Lung microvascular endothelial cell (primary cell): Measurements from ENCODE around the gene IQGAP3. TPM values are rescaled to one million over a fixed set of nuclear protein-coding genes. Genes with fewer than 3 reads are reported as not detected.

Experiments used
- DNase-seq, 2 donors: peaks; one replicate each; pipeline versions ENCODE4 v3.0.0 to v3.0.0-alpha.2; 2010; ENCODE audit warnings: low read depth in 2 of 2
- total RNA-seq: library from RNA; depleted of rRNA; stranded (reverse); fragments of >200 nt; gene quantifications from 2 replicates; pipeline ENCODE4 v1.2.1, GENCODE V29; 2014

IQGAP3 gene
- total RNA-seq, 1 donor from 2014 or later: 3.0 TPM

DNA sequence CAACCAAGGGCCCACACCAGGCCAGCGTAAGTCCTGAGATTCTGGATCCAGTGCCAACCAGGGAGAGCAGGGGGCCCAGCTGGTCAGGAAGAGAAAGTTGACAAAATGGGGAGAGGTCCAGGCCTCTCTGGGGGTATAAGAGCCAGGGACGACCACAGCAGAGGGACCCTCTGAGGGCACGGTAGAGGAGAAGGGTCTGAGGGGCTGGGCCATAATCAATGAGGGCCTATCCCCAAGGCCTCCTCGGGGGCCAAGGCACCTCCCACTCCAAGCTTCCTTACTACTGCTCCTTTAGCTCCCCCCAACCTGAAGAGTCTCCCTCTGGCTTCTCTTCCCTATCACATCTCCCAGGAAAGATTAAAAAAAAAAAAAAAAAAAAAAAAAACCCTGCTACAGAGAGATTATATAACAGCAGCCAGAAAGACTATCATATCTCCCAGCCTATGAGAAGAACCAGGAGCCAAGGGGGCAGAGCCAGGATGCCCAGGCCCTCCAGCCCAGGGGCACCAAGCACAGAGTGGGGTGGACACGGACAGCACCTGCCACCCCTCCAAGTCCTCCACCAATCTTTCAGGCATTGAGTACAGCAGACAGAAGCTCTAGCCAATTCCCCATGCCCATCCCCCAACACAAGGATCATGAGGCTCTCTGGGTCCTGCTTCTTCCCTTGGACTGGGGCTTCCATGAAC, 74.5 kb downstream of the IQGAP3 start:
- DNase-seq: no peak

DNA sequence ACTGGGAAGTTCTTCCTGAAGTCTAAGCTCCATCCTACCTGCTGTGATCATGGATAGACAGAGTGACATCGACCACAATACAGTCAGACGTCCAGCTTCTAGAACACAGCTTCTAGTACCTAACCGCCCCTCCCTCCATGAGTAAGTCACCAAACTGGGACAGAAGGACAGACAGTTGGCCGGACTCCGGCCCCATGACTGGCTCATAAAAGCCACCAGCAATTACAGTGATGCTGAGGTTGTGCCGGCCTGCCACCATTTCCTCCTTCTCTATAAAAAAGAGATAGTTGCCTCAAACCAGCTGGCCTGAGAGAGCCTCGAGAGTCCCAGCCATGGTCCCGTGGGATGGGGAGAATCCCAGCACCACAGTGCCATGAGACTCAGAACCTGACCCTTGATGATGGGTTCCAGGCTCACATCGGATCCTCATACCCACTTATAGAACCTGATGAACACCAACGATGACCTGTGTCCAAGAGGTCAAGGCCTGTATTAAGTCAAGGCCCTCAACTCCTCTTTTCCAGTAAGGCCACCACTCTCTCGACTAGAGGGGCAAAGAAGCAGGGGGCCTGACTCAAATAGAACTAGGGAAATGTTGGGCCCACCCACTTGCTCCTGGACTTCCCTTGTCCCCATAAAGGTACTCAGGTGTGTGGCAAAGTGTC, 75.2 kb downstream of the IQGAP3 start:
- no peak for DNase-seq

DNA sequence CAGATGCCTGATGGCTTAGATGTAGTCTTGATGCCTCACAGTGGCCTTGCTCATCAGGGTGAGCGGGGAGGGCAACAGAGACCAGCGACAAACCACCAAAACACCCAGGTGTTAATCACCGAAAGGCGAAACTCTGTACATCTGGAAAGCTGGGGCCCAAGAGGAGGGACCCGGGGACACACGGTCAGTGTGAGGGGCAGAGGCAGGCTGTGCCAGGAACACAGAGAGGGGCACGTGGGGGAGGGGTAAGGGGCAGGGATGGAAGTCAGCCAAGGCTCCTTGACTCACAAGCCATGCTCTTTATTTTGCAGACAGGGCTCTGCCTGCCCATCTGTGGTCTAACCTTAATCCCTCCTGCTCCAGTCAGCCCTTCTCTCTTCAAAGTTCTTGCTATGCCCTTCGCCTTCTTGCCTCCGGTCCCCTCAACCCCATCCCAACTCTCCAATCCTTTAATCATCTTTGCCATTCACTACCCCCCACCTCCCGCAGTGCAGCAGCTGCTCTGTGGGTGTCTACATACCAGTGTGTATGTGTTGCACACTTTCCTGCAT, 76.1 kb downstream of the IQGAP3 start:
- DNase-seq: no peak

DNA sequence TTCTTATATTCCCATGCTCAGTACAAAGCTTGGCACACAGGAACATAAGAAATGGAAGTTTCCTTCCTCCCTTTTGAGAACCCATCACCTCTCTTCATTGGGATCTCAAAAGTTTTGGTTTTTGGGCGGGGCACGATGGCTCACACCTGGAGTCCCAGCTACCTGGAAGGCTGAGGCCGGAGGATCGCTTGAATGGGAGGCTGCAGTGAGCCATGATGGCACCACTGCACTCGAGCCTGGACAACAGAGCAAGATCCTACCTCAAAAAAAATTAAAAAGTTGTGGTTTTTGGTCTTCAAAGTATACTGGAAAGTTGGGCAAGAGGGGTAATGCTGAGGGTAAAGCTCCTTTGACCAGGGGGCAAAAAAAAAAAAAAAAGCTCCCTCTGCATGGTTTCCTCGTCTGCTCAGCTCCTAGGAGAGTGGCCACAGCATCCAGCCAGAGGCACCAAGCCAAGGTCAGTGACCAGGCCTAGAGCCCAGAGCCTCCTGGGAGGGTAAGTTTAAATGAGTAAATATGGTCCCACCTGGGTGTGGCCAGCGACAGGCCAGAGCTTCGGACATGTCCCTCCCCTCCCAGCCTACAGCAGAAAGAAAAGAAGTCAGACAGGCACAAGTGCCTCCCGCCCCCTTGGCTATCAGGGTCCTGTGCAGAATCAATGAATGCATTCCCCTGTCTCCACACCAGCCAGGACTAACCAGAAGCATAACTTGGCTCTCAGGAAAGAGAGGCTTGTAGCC, 76.8 kb downstream of the IQGAP3 start:
- DNase-seq: no peak

DNA sequence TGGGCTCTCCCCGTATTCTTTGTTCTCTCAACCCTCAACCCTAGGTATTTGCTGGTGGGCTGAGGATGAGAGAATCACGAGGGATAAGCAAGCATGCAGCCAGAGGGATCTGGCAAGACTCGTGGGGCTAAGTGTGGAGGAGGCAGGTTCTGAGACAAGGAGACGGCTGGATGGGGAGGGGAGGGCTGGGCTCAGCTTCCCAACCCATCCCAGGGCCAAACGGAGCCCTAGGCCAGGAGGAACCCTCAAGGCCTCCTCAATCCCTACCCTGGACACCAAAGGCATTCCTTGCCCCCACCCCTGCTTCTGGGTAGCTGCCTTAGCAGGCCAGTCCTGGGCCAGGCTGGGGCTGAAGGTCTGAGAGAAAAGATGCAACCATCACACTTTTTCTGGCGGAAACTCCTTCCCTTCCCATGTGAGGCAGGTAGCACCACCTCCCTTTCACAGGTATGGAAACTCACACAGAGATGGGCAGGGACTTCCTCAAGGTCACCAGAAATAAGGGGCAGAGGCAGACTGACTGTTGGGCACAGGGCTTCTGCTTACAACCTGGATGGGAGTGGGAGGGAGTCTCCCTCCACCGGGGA, 78.0 kb downstream of the IQGAP3 start:
- DNase-seq: no peak

DNA sequence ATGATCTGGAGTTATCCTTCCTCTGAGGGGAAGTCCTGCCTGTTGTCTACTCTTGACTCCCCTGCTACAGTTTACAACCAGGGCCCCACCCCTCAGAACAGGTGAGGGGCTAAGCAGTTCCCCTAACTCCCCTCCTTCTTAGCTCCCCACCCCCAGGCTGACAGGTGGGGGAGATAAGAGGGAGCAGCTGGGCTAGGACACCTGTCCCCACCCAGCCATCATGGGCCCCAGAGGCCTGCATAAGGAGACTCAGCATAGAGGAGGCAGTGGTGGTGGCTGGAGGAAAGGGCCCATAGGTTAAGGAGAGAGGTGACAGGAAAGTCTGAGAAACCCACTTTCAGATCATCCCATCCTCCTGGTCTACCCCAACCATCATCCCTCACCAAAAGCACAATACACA, 78.6 kb downstream of the IQGAP3 start:
- DNase-seq: no peak

DNA sequence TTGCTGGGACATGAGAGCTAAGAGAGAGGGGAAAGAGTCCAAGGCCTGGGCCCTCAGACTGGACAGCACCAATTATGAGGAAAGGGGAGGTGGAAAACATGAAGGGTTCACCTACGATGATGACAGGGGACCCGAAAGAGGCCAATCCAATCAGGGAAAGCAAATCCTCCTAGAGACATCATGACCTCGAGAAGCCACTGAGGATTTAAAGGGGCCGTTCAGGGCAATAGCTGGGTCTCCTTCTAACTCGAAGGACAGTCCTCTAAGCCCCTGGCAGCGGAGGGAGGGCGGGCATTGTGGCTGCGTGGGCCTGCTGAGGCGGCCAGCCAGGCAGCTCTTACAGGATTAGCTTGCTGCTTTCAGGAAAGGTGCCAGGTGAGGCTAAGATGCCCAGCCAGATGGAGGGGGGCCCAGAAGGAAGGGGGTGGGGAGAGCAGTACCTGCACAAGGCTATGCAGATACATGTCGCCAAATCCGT, 79.2 kb downstream of the IQGAP3 start:
- DNase-seq: no peak

DNA sequence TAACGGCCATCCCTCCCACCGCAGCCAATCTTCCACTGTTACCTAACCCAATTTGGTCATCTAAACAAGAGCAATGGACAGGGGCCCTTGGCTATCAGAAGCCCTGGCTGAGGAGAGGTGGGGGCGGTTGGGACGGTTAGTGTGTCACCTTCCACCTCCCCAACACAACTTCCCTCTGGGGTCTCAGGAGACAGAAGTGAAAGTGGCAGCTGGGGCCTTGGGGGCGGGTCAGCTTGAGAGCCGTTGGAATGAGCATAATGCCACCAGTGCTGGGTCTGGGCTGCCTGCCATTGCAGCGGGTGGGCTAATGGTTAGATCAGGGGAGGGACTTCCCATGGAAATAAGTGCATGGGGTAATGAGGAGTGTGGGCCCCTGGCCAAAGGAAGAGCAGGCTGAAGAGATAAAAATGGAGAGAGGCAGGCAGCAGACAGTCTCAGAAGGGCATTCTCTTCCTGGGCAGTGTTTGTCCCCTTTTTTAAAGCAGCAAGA, 79.7 kb downstream of the IQGAP3 start:
- DNase-seq: peak in 1 of 2 donors; percentile 61

DNA sequence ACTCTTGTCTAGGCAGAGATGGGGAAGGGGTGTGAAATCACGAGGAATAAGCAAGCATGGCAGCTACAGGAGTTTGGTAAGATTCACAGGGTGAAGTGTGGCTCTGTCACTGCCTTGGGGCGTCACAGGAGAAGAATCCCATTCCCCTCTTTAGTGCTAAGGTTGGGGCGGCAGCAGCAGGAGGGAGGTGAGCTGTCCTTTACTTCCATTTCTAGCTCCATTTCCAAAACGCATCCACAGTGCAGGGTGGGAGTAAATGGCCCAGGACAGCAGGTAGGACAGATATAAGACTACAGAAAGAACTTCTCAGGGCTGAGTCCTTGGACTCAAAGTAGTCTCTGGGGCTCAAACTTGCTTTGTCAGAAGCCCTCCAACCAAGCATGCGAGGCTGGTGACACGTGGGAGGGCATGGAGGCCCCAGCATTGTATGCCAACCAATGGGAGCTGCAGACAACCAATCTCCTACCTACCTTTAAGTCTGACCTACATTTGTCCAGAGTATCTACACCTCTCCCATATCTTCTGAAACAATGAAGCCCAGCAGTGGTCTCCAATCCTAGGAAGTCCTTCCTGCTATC, 80.3 kb downstream of the IQGAP3 start:
- no peak for DNase-seq

DNA sequence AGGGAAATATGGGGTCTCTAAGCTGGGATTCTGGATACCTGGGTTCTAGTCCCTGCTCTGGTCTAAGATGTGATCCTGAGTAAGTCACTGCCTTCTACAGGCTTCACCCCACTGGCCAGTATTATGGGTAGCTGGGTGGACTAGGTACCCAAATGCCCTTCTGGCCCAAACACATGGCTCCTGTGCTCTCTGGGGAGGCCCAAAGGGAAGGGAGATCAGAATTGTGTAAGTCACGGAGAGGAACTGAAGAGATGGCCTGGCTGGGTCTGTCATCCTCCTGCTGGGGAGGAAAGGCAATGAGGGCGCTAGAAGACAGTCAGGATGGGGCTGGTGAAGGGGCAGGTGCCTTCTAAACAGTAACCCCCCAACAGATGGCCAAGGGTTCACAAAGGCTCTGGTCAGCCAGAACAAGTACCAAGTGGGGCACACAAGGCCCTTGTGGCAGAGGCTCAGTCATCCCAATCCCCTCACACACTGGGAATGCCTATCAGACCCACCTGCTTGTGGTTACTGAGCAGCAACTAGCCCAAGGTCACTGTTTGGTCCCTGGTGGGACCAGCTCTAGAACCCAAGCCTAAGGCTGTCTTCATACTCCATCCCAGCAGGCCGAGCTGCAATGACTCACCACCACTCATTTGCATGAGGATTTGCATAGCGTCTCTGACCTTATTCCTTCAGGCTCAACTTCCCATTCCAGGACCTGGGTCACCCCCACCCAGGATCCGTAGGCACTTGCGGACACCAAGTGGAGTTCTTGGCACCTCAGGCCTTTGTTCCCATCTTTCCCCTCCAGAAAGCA, 81.0 kb downstream of the IQGAP3 start:
- DNase-seq: no peak

DNA sequence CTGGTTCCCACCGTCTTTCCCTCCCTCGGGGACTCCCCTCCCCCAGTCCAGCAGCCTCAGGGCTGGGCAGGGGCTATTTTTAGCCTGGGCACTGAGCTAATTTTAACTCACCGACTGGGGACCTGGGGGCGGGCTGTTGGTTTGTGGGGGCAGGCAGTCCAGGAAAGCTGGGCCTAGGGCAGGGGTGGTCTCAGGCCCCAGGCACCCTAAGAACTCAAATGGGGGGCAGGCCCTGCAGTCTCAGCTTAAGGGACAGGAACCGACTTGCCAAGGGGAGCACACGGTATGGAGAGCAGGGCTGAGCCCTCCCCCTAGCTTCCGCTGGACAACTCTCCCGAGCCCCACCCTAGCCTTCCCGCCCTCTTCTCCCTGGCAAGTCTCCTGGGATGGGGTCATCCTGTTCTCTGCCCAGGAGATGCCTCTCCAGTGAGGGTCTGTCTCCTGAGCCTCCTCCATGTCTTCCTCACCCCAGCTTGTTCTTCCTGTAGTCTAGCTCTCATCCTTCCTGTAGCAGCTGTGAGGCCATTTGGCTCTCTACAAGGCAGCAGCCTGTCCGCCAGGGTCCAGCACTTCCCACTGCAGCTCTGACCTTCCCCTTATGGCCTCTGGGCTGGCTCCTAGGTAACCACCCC, 81.8 kb downstream of the IQGAP3 start:
- DNase-seq: peak; percentile 19 to 51

DNA sequence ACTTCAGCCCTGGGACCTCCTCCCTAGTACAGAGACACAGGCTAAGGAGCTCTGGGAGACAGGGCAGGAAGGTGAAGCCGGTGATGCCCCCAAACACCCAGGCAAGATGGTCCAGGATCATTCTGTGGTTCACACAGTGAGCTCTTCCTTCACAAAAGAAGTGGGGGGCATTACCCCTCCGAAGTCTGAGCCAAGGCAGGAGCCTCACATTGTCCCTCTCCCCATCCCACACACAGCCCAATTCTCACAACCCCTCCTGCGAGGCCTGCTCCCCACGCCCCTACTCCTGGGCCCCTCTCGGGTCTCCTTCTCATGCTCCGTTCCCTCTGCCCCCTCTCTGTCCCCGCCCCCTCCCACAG, 82.5 kb downstream of the IQGAP3 start:
- DNase-seq: no peak

DNA sequence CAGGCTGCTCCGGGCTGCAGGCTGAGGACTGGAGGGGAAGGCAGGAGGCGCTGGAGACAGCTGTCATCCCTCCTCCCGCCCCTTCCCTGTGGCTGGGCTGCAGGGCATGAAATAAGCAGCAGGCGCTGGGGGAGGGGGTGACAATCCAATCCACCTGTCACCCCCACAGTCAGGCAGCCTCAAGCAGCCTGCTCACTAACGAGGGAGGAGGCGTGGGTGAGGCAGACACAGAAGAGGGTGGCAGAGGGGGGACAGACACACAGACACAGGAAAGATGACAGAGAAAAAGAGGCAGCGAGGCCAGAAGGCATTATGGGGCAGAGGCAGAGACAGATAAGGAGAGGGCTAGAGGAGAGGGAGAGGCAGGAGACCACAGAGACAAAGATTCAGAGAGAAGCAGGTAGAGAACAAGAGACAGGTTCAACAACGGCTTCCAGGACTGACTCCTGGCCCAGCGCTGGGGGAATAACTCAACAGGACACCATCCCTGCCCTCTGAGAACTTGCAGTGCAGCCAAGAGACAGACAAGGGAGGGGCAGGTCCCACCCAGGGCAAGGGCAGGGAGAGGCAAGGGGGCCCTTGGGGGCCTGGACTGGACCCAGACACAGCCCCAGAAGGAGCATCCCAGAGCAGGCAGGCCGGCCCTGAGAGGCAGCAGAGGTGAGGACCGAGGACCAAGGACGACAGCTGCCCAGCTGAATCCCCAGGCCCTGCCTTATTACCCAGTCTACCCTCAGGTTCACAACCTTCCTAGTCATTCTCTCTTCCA, 83.0 kb downstream of the IQGAP3 start:
- DNase-seq: peak in 1 of 2 donors; percentile 43

DNA sequence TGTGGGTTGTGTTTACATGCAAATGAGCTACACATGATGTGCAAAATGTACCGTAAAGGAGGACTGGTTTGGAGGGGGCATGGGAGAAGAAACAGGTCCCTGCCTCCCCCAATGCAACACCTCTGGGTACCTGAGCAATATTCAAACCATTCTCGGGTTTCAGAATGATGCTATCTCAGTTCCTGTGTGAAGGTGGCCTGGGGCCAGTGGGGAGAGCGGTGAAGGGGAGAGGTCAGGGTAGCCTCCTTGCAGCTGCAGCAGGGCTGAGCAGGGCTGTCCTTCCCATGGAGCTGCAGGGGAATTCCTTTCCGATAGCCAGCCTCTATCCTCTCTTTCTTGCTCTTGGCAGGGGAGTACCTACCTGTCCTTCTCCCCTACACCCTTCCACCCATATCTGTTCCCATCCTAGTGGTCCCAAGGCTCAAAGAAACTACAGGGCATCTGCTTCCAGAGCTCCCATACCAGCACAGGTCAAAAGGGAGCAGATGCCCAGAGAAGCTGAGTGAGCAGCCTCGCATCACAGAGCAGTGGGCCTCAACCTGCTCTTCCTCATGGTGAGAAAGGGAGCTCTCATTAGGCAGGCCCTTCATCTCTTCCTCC, 83.7 kb downstream of the IQGAP3 start:
- DNase-seq: no peak

DNA sequence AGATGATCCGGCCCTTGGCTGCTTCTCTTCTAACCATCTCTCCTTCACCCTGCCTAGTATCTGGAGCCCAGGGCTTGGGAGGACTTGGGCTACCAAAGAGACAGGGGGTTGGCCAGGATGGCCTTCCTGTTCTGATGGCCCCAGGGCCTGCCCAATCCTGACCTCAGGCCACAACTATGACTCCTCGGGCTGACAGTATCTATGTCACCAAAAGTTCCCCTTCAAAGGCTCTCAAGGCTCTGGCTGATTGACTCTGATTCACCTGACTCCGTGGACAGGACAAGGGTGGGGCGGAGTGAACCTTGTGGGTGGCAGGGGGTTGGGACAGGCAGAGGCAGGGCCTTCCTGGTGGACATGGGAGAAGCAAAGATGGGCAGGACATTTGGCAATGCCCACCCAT, 84.5 kb downstream of the IQGAP3 start:
- DNase-seq: no peak

DNA sequence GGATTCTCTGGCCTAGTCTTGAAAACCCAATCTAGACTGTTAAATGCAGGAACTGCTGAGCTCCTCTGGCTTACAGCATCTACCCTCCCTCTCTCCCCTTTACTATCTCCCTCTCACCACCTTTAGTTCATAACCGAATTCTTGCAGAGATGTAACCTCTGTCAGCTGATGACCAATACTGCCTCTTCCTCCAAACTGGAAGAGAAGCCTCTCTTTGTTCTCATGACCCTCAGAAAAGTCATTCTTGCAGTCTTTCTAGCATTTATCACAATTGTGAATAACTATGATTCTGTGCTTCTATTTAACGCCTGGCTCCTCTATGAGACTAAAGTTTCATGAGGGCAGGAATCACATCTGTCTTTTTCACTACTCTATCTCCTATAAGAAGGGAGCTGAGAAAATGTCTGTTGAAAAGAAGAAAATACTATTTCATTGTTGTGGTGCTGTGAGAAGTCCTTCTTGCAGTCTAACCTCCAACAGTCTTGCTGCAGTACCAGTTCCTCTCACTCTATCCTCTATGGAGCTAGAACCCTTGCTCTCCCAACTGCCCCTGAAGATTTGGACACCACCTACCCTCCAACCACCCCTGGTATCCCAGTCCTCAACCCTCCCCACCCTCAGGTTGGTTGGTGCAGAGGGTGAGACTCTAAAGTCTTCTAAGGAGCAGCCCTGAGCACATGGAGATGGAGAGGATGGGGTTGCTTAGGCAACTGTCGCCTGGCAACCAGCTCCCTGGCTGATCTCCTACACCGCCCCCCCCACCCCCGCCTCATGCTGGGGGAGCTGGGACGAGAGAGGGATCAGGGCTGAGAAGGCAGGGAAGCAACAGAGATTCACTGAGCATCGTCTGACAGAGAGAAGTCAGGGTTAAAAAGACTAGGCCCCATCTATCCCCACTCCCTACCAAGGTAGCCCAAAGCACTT, 85.7 kb downstream of the IQGAP3 start:
- DNase-seq: no peak

DNA sequence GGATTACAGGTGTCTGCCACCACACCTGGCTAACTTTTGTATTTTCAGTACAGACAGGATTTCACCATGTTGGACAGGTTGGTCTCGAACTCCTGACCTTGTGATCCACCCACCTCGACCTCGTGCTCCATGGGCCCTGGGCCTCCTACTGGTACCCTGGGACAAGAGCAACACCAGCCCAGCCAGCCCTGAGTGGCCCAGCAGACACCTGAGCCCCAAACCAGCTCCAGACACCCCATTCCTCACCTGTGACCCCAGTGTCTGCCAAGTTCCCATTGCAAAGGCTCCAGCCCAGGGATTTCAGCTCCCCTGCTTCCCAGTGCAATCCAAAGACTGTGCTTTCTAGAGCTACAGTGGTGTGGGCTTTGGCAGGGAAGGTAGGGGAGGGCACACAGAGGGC, 86.4 kb downstream of the IQGAP3 start:
- no peak for DNase-seq
